OCI-LY3 (cell line): ENCODE results near the gene RPSA.

Experiments used
- H2AFZ ChIP-seq: fragments of 200-600, 300-600 bp; shearing (Covaris generic); 2 replicates; pipeline ENCODE4 v1.6.0; 2014; ENCODE audit warnings: antibody characterized with exemption, low read depth, low read length
- H3K27ac ChIP-seq: fragments of 200-600, 300-600 bp; sonication (generic); 2 replicates; pipeline ENCODE4 v1.5.1; 2014; ENCODE audit warnings: mild to moderate bottlenecking, low read length, moderate library complexity, mixed read lengths
- H3K27me3 ChIP-seq: fragments of 200-600, 300-600 bp; sonication (generic); 2 replicates; pipeline ENCODE4 v1.6.1; 2014; ENCODE audit warnings: low read depth, low read length, mixed read lengths
- H3K36me3 ChIP-seq: fragments of 200-600, 300-600 bp; sonication (generic); replicated peaks from 2 replicates; pipeline ENCODE3; 2014; ENCODE audit warnings: low read depth, low read length, mixed read lengths
- H3K4me1 ChIP-seq: fragments of 300-600, 200-600 bp; sonication (generic); 2 replicates; pipeline ENCODE4 v1.6.1; 2014; ENCODE audit warnings: low read length, mixed read lengths
- H3K4me2 ChIP-seq: fragments of 200-600, 300-600 bp; sonication (generic); 2 replicates; pipeline ENCODE4 v1.6.1; 2014; ENCODE audit warnings: low read length, mixed read lengths
- H3K4me3 ChIP-seq: fragments of 300-600, 200-600 bp; sonication (generic); 2 replicates; pipeline ENCODE4 v1.5.1; 2014; ENCODE audit warnings: antibody characterized with exemption, mild to moderate bottlenecking, low read length, moderate library complexity
- H3K79me2 ChIP-seq: fragments of 300-600, 200-600 bp; shearing (Covaris generic); 2 replicates; pipeline ENCODE4 v1.6.1; 2014; ENCODE audit warnings: mild to moderate bottlenecking, low read length, mixed read lengths
- H3K9ac ChIP-seq: fragments of 300-600, 200-600 bp; shearing (Covaris generic); 2 replicates; pipeline ENCODE4 v1.6.0; 2014; ENCODE audit warnings: mild to moderate bottlenecking, low read length, moderate library complexity
- H3K9me3 ChIP-seq: fragments of 200-600, 300-600 bp; shearing (Covaris generic); 2 replicates; pipeline ENCODE4 v1.6.1; 2014; ENCODE audit warnings: low read length, mixed read lengths; ENCODE audit not compliant: insufficient read depth
- H4K20me1 ChIP-seq: fragments of 200-600, 300-600 bp; sonication (generic); 2 replicates; pipeline ENCODE4 v1.6.1; 2016; ENCODE audit warnings: low read length, mixed read lengths; ENCODE audit not compliant: insufficient read depth
- EZH2phosphoT487 ChIP-seq: fragments of 200-600 bp; shearing (Covaris generic); IDR thresholded peaks from 2 replicates; pipeline ENCODE4 v1.6.1; 2018; ENCODE audit warnings: antibody characterized with exemption, mixed run types, low read depth
- TF ChIP-seq, protein P1 (sequence below): fragments of 200-600, 300-600 bp; sonication (generic); IDR thresholded peaks from 2 replicates; pipeline ENCODE4 v1.5.1; 2014; ENCODE audit warnings: antibody characterized with exemption, low read length, low read depth

RPSA gene

DNA sequence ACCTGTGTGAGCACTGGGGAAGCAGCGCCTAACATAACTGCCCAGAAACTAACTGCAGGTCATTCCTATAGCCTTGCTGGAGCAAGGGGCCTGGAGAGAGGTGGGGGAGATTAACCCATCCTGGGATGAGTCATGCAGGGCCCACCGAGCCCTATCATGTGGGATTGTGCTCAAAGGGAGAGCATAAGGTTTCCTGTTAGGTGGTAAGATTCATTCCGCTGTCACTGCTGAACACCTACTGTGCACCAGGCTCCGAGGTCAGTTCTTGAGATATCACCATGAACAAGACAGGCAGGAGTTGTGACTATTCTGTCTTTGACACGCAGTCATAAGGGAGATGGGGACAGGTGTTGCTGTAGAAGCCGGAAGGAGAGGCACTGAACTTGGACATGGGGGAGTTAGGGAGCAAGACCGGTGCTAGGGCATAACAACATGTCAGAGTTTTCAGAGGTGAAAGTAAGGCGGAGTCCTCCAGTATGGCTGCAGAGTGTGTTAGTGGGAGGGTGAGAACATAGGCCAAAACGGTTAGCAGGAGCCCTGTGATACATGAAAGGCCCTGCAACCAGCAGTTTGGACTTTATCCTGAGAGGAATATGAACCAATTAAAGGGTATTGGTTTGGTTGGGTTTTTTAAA, 20.9 kb upstream of the RPSA start:
- Histone ChIP-seq H3K27ac (no peak overlapping the region), H2AFZ (no peak overlapping the region), H3K79me2 (peaks cover 73% of the 10 kb centered on the region), H3K27me3 (no peaks in the 10 kb centered on the region), H3K4me1 (peaks cover 37% of the 10 kb centered on the region), H3K9me3 (no peaks in the 10 kb centered on the region), H3K9ac (no peak overlapping the region), H3K4me3 (no peak overlapping the region), H3K36me3 (peaks cover 14% of the 10 kb centered on the region), H3K4me2 (no peak overlapping the region), H4K20me1 (peaks cover 49% of the 10 kb centered on the region)
- TF ChIP-seq EZH2phosphoT487: no peak
- TF ChIP-seq, protein P1, sequence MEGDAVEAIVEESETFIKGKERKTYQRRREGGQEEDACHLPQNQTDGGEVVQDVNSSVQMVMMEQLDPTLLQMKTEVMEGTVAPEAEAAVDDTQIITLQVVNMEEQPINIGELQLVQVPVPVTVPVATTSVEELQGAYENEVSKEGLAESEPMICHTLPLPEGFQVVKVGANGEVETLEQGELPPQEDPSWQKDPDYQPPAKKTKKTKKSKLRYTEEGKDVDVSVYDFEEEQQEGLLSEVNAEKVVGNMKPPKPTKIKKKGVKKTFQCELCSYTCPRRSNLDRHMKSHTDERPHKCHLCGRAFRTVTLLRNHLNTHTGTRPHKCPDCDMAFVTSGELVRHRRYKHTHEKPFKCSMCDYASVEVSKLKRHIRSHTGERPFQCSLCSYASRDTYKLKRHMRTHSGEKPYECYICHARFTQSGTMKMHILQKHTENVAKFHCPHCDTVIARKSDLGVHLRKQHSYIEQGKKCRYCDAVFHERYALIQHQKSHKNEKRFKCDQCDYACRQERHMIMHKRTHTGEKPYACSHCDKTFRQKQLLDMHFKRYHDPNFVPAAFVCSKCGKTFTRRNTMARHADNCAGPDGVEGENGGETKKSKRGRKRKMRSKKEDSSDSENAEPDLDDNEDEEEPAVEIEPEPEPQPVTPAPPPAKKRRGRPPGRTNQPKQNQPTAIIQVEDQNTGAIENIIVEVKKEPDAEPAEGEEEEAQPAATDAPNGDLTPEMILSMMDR: no peak

DNA sequence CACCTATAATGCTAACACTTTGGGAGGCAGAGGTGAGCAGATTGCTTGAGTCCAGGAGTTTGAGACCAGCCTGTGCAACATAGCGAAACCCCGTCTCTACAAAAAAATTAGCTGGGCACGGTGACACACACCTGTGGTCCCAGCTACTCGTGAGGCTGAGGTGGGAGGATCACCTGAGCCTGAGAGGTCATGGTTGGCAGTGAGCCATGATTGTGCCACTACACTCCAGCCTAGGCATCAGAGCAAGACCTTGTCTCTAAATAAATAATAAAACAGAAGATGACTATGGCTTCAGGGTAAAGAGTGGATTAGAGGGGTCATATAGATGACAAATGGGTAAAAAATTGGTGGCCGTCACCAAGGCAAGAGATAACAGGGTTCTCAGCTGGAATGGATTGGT, 20.2 kb upstream of the RPSA start:
- no peaks in the 10 kb centered on the region for H3K27me3 ChIP-seq
- no peak overlapping the region for H3K27ac ChIP-seq
- TF ChIP-seq, protein P1: no peak
- no peak for TF ChIP-seq EZH2phosphoT487
- H3K4me3 ChIP-seq: no peak overlapping the region
- peaks cover 74% of the 10 kb centered on the region for H3K79me2 ChIP-seq
- H3K4me2 ChIP-seq: no peak overlapping the region
- peaks cover 49% of the 10 kb centered on the region for H4K20me1 ChIP-seq
- H3K36me3 ChIP-seq: peaks cover 20% of the 10 kb centered on the region
- no peak overlapping the region for H3K9ac ChIP-seq
- peaks cover 37% of the 10 kb centered on the region for H3K4me1 ChIP-seq
- no peaks in the 10 kb centered on the region for H3K9me3 ChIP-seq
- H2AFZ ChIP-seq: no peak overlapping the region

DNA sequence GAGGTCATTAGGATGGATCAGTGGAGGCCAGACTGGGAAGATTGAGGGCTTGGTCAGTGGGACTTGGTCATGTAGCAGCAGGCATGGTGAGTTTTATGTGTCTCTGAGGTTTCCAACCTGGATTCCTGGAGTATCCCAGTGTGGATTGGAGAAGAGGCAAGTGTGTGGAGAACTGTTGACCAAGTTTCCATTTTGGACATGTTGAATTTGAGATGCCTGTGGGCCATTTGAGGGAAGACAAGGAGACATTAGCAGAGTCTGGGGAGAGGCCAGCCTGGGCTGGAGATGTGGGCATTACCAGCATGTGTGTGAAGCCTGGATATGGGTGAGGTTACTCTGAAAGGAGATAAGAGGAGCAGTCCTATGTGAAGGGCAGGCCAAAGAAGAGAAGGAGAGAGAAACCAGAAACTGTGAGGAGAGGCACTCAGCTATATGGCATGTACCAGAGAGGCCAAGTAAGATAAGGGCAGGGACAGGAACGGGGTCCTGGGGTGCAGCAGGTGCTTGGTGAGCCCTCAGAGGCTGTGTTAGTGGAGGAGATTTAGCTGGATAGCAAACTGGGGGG, 19.0 kb upstream of the RPSA start:
- H3K4me1 ChIP-seq: peaks cover 37% of the 10 kb centered on the region
- peak overlapping the region; percentile 62; the same call in 1 of the 2 replicates for H3K4me2 ChIP-seq

DNA sequence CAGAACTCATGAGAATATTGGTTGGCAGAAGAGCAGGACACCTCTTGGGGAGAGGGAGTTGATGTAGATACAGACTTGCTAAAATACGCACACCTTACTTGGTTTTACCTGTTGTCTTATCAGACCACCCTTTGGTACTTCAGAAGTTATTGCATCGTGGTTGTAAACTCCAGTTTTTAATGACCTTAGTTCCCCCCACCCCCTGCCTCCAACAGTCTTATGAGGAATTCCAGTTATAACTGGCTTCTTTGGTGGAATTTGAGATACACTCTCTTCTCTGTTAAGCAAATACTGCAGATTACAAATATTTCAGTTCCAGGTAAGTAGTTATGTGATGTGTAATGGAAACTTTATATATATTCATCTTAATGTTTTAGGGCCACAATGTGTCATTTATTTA, 18.4 kb upstream of the RPSA start:
- H3K4me3 ChIP-seq: no peak overlapping the region
- peak overlapping the region; percentile 62 for H3K4me2 ChIP-seq
- no peak overlapping the region for H2AFZ ChIP-seq
- H3K4me1 ChIP-seq: peaks cover 34% of the 10 kb centered on the region
- peaks cover 74% of the 10 kb centered on the region for H3K79me2 ChIP-seq
- H3K27ac ChIP-seq: no peak overlapping the region
- H3K27me3 ChIP-seq: no peaks in the 10 kb centered on the region
- H3K36me3 ChIP-seq: peaks cover 32% of the 10 kb centered on the region
- no peaks in the 10 kb centered on the region for H3K9me3 ChIP-seq
- TF ChIP-seq, protein P1: no peak
- no peak for TF ChIP-seq EZH2phosphoT487
- H4K20me1 ChIP-seq: peaks cover 49% of the 10 kb centered on the region
- no peak overlapping the region for H3K9ac ChIP-seq

More for the DNA sequence above, 19.0 kb upstream of the RPSA start:
- Histone ChIP-seq H3K27me3 (no peaks in the 10 kb centered on the region), H3K4me3 (no peak overlapping the region), H3K27ac (no peak overlapping the region), H4K20me1 (peaks cover 49% of the 10 kb centered on the region), H3K36me3 (peaks cover 29% of the 10 kb centered on the region), H3K9me3 (no peaks in the 10 kb centered on the region), H2AFZ (no peak overlapping the region), H3K79me2 (peaks cover 74% of the 10 kb centered on the region), H3K9ac (no peak overlapping the region)
- TF ChIP-seq, protein P1: no peak
- TF ChIP-seq EZH2phosphoT487: no peak
